22Rv1 (cell line): ENCODE data around the gene RBKS.
"Not testable (repeated sequence)": the region's sequence is repeated elsewhere in the genome, so short reads cannot be mapped to it uniquely, and the experiment has no call there.

Experiments
- H3K27ac ChIP-seq: fragments of 450-650 bp; 2 replicates; pipeline ENCODE4 v1.5.1; 2017
- CTCF ChIP-seq: fragments of 450-650 bp; IDR thresholded peaks from 2 replicates; pipeline ENCODE4 v1.5.1; 2017; ENCODE audit warnings: mild to moderate bottlenecking
- ZFX ChIP-seq: fragments of 450-650 bp; IDR thresholded peaks from 2 replicates; pipeline ENCODE4 v1.6.1; 2017; ENCODE audit warnings: antibody characterized with exemption, borderline replicate concordance

Gene RBKS

GRCh38 chr2:27765621-27766286 lies 124.4 kb downstream of the RBKS start:
- TF ChIP-seq CTCF (no peak), ZFX (no peak)

GRCh38 chr2:27764526-27764925 lies 125.7 kb downstream of the RBKS start:
- not testable (repeated sequence) for H3K27ac ChIP-seq

More at GRCh38 chr2:27765621-27766286, 124.4 kb downstream of the RBKS start:
- H3K27ac ChIP-seq, result no peak overlapping the region

DNA sequence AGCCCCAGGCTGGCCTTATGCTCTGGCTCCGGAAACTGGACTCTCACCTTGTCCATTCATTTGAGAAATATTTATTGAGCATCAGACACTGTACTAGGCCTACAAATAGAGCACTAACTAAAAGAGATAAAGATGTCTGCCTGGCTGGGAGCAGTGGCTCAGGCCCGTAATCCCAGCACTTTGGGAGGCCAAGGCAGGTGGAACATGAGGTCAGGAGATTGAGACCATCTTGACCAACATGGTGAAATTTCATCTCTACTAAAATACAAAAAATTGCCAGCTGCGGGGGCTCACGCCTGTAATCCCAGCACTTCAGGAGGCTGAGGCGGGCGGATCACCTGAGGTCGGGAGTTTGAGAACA lies 126.3 kb downstream of the RBKS start:
- TF ChIP-seq ZFX (no peak), CTCF (no peak)
- H3K27ac ChIP-seq, result no peak overlapping the region

GRCh38 chr2:27762951-27763906 lies 127.0 kb downstream of the RBKS start:
- TF ChIP-seq CTCF, result no peak
- no peak for TF ChIP-seq ZFX
- H3K27ac ChIP-seq, result no peak overlapping the region

DNA sequence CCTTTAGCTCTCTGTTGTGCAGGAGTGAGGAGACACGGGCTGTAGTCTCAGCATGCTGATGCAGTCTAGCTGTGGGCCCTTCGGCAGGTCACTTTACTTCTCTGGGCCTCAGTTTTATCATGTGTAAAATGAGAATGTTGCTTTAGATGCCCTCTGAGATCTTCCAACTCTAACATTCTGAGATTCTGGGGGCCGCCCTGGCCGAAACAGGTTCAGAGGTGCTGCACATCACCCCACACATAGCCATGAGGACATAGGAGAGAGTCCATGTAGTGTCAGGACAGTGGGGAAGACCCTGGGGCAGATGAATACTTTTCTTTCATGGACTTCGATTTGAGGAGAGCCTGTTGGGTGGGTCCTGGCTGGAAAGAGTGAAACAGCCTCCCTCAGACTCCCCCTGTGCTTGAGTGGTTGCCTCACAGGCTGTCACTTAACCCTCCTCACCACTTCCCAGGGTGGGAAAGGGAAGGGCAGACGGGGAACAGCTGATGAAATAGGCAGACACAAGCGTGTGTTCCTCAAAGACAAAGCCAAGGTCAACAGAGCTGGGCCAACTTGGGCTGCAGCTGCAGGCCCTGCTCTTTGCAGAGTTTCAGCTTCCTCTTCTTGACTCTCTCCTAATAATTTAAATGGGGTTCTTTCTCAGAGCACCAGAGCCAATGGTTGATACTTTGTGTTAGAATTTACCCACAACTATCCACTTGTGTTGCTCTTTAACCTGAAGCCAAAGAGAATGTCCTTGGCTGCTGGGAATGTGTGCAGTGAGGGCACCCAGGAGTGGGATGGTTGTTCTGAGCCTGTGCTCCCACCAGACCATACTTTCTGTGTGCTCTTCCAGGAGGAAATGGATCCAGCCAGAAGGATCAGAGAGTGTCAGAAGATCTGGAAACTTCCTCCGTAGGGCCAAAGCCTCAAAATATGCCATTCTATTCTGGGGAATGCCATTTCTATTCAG lies 133.4 kb downstream of the RBKS start:
- no peak overlapping the region for H3K27ac ChIP-seq
- TF ChIP-seq ZFX (no peak), CTCF (no peak)

DNA sequence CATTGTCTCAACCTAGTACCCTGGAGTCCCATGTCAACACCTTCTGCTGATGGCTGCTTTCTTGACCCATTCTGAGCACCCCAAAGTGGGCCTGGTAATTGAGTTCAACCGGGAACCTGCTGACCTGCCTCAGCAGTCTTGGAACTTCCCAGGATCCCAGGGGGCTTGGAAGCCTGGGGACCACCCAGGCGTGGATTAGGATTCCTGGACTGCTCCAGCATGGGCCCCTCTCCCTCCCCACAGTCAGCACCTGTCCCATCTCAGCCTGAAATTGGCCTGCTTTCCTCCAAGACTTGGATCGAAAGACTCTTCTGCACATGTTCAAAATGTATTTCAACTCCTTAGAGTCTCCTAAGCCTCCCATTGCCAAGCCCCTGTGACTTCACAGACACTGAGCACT lies 134.1 kb downstream of the RBKS start:
- H3K27ac ChIP-seq, result no peak overlapping the region
- TF ChIP-seq CTCF, result no peak
- TF ChIP-seq ZFX, result no peak

DNA sequence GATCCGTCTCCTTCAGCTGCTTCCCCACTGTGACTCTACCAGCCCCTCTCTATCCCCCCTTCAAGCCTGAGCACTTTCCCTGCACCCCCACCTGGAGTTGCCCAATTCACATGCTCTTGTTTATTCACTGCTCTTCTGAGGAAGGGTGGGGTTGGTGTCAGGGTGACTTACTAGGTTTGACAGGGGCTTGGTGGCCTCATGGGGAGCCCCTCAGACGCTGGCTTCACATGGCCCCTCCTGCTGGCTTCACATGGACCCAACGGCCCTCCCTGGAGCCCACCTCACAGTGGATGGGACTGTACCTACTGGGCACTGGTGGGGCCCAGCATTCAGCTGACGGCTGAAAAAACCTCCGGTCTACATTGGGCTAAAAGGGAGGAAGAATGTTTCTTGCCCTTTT lies 135.4 kb downstream of the RBKS start:
- TF ChIP-seq ZFX (no peak), CTCF (no peak)
- no peak overlapping the region for H3K27ac ChIP-seq
